Bronchial epithelial cell (primary cell): Measurements from ENCODE around the gene SPESP1. TPM values are rescaled to one million over a fixed set of nuclear protein-coding genes. Genes with fewer than 3 reads are reported as not detected.

ENCODE experiments used
- DNase-seq: peaks from one replicate; pipeline ENCODE4 v3.0.0-alpha.2; 2010; ENCODE audit warnings: low read depth
- FAIRE-seq: peaks from 2 replicates; lab custom pipeline; 2011; peaks lifted over from hg19 to GRCh38; lab: Jason Lieb, UNC
- H3K27me3 ChIP-seq: 2 replicates; pipeline ENCODE4 v1.5.1; 2011; ENCODE audit warnings: low read length; ENCODE audit not compliant: control insufficient read depth, insufficient read depth
- H3K36me3 ChIP-seq: 2 replicates; pipeline ENCODE4 v1.5.1; 2011; ENCODE audit warnings: low read length; ENCODE audit not compliant: control insufficient read depth, insufficient read depth
- H3K4me3 ChIP-seq: 2 replicates; pipeline ENCODE4 v1.5.1; 2011; ENCODE audit warnings: mild to moderate bottlenecking, low read depth, low read length, control low read depth
- total RNA-seq: library from RNA; depleted of rRNA; stranded (reverse); fragments of >200 nt; gene quantifications from 2 replicates; pipeline ENCODE4 v1.2.1, GENCODE V29; 2014
- TF ChIP-seq, protein P1 (sequence below): IDR thresholded peaks from 2 replicates; pipeline ENCODE4 v1.5.1; 2011; ENCODE audit warnings: mild to moderate bottlenecking, moderate library complexity, low read length, control low read depth, inconsistent platforms; ENCODE audit not compliant: insufficient read depth, severe bottlenecking

SPESP1 gene
- total RNA-seq, 1 donor from 2014 or later = 4.2 TPM

GRCh38 chr15:68910341-68910740 is 20.0 kb upstream of the SPESP1 start:
- TF ChIP-seq, protein P1, sequence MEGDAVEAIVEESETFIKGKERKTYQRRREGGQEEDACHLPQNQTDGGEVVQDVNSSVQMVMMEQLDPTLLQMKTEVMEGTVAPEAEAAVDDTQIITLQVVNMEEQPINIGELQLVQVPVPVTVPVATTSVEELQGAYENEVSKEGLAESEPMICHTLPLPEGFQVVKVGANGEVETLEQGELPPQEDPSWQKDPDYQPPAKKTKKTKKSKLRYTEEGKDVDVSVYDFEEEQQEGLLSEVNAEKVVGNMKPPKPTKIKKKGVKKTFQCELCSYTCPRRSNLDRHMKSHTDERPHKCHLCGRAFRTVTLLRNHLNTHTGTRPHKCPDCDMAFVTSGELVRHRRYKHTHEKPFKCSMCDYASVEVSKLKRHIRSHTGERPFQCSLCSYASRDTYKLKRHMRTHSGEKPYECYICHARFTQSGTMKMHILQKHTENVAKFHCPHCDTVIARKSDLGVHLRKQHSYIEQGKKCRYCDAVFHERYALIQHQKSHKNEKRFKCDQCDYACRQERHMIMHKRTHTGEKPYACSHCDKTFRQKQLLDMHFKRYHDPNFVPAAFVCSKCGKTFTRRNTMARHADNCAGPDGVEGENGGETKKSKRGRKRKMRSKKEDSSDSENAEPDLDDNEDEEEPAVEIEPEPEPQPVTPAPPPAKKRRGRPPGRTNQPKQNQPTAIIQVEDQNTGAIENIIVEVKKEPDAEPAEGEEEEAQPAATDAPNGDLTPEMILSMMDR = no peak
- FAIRE-seq = no peak

GRCh38 chr15:68910816-68911215 is 19.5 kb upstream of the SPESP1 start:
- DNase-seq = no peak
- Histone ChIP-seq H3K4me3 (no peak overlapping the region), H3K27me3 (no peaks in the 10 kb centered on the region), H3K36me3 (no peaks in the 10 kb centered on the region)
- TF ChIP-seq, protein P1 = no peak
- FAIRE-seq = no peak

More at GRCh38 chr15:68910341-68910740, 20.0 kb upstream of the SPESP1 start:
- Histone ChIP-seq H3K36me3 (no peaks in the 10 kb centered on the region), H3K27me3 (no peaks in the 10 kb centered on the region), H3K4me3 (no peak overlapping the region)
- no peak for DNase-seq

GRCh38 chr15:68921926-68922325 is 8.4 kb upstream of the SPESP1 start:
- TF ChIP-seq, protein P1 = no peak
- DNase-seq (peak; percentile 33), FAIRE-seq (no peak)

GRCh38 chr15:68924866-68925560 is 5.3 kb upstream of the SPESP1 start:
- Histone ChIP-seq H3K36me3 (no peaks in the 10 kb centered on the region), H3K27me3 (no peaks in the 10 kb centered on the region), H3K4me3 (no peak overlapping the region)
- FAIRE-seq = no peak
- peak; percentile 61 for DNase-seq
- TF ChIP-seq, protein P1 = peak; percentile 87

More at GRCh38 chr15:68921926-68922325, 8.4 kb upstream of the SPESP1 start:
- H3K4me3 ChIP-seq = no peak overlapping the region
- no peaks in the 10 kb centered on the region for H3K27me3 ChIP-seq
- H3K36me3 ChIP-seq = no peaks in the 10 kb centered on the region

DNA sequence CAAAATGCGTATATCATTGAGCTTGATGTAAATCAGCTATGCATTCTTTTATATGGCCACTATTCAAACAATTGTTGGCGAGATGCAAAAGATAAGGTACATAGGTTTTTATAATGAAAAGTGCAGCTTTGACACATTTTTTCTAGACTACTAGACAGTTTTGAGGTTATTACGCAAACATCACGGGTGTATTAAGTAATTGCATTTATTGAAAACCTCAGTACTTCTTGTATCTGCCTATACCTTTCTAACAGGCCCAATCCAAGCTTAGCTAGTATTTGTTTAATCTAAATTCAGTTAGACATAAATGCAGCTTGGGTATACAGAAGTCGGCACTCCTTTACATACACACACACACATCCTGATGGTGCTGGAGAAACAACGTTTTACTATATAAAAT is 2.7 kb downstream of the SPESP1 start:
- Histone ChIP-seq H3K4me3 (no peak overlapping the region), H3K36me3 (no peaks in the 10 kb centered on the region), H3K27me3 (no peaks in the 10 kb centered on the region)
- TF ChIP-seq, protein P1 = no peak
- DNase-seq (no peak), FAIRE-seq (no peak)
